ENCODE results near the gene CACNA2D3.

- TF ChIP-seq, protein P1, sequence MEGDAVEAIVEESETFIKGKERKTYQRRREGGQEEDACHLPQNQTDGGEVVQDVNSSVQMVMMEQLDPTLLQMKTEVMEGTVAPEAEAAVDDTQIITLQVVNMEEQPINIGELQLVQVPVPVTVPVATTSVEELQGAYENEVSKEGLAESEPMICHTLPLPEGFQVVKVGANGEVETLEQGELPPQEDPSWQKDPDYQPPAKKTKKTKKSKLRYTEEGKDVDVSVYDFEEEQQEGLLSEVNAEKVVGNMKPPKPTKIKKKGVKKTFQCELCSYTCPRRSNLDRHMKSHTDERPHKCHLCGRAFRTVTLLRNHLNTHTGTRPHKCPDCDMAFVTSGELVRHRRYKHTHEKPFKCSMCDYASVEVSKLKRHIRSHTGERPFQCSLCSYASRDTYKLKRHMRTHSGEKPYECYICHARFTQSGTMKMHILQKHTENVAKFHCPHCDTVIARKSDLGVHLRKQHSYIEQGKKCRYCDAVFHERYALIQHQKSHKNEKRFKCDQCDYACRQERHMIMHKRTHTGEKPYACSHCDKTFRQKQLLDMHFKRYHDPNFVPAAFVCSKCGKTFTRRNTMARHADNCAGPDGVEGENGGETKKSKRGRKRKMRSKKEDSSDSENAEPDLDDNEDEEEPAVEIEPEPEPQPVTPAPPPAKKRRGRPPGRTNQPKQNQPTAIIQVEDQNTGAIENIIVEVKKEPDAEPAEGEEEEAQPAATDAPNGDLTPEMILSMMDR (IDR thresholded peaks at IDR 0.05; ENCODE audit: poor library complexity) = no peak
- TF ChIP-seq EZH2phosphoT487 (IDR thresholded peaks at IDR 0.05; ENCODE audit: low read depth, severe bottlenecking, unreplicated experiment) (no peak), EZH2 (IDR thresholded peaks at IDR 0.05; ENCODE audit: borderline replicate concordance) (no peak)
Observed at GRCh38 chr3:54424292-54424691, 301.9 kb downstream of the CACNA2D3 start.

Measured in hepatocyte (in vitro differentiated cells).